Choroid plexus epithelial cell (primary cell): ENCODE results near the gene TMEM263.

Experiments used
- DNase-seq: peaks from one replicate; pipeline ENCODE4 v3.0.0-alpha.2; 2010; ENCODE audit warnings: low read depth
- H3K4me3 ChIP-seq: 2 replicates; pipeline ENCODE4 v1.5.1; 2011; ENCODE audit warnings: low read depth, mild to moderate bottlenecking, control low read depth, low read length, moderate library complexity
- CTCF ChIP-seq: conservative IDR thresholded peaks from 2 replicates; pipeline ENCODE4 v1.5.1; 2011; ENCODE audit warnings: low read depth, mild to moderate bottlenecking, control low read depth, inconsistent platforms, low read length, moderate library complexity

The TMEM263 gene

GRCh38 chr12:107017042-107017441, 61.3 kb downstream of the TMEM263 start:
- DNase-seq: no peak
- H3K4me3 ChIP-seq: no peak overlapping the region
- no peak for TF ChIP-seq CTCF

GRCh38 chr12:107019546-107019945, 63.8 kb downstream of the TMEM263 start:
- DNase-seq: no peak
- H3K4me3 ChIP-seq: no peak overlapping the region
- no peak for TF ChIP-seq CTCF
